A673 (cell line): Measurements from ENCODE around the gene RALBP1. TPM values are rescaled to one million over a fixed set of nuclear protein-coding genes. Genes with fewer than 3 reads are reported as not detected.

ENCODE experiments used
- BruUV-seq: library from RNA; stranded (reverse); fragments of 400-500 nt; replicated peaks from 2 replicates; lab custom pipeline; 2021; lab: Mats Ljungman, UMichigan
- CTCF ChIA-PET: fragments of 300-600 bp; sonication (Branson Sonifier 250); formaldehyde crosslinking; loops from one replicate; lab custom pipeline; 2022; ENCODE audit warnings: antibody characterized with exemption; lab: Charles Lee
- POLR2A ChIA-PET: fragments of 300-600 bp; sonication (Branson Sonifier 250); formaldehyde crosslinking; loops from one replicate; lab custom pipeline; 2022; ENCODE audit warnings: antibody characterized with exemption; ENCODE audit not compliant: low non-redundant PET; lab: Charles Lee
- DNase-seq: peaks from one replicate; pipeline ENCODE4 v3.0.0-alpha.2; 2015; ENCODE audit warnings: low spot score
- H3K27ac ChIP-seq: fragments of 200-600 bp; sonication (generic); 2 replicates; pipeline ENCODE4 v1.5.1; 2016; ENCODE audit warnings: mixed run types, low read depth, mild to moderate bottlenecking, mixed read lengths, antibody characterized with exemption, low read length; ENCODE audit not compliant: poor library complexity, severe bottlenecking
- H3K27me3 ChIP-seq: fragments of 200-600 bp; sonication (generic); replicated peaks from 2 replicates; pipeline ENCODE4 v1.6.1; 2017; ENCODE audit warnings: mixed run types, low read depth, mild to moderate bottlenecking, mixed read lengths, antibody characterized with exemption, low read length; ENCODE audit not compliant: insufficient read depth, poor library complexity
- H3K36me3 ChIP-seq: fragments of 200-600 bp; sonication (generic); 2 replicates; pipeline ENCODE4 v1.6.1; 2016; ENCODE audit warnings: mixed run types, mild to moderate bottlenecking, mixed read lengths, antibody characterized with exemption, low read length; ENCODE audit not compliant: insufficient read depth, poor library complexity, severe bottlenecking
- H3K4me1 ChIP-seq: fragments of 200-600 bp; sonication (generic); 2 replicates; pipeline ENCODE4 v1.6.1; 2017; ENCODE audit warnings: mixed run types, mild to moderate bottlenecking, mixed read lengths, antibody characterized with exemption, low read length; ENCODE audit not compliant: insufficient read depth, poor library complexity, severe bottlenecking
- H3K4me3 ChIP-seq: fragments of 200-600 bp; sonication (generic); 2 replicates; pipeline ENCODE4 v1.5.1; 2016; ENCODE audit warnings: low read depth, mixed run types, mild to moderate bottlenecking, mixed read lengths, low read length; ENCODE audit not compliant: poor library complexity, severe bottlenecking
- H3K9me3 ChIP-seq: fragments of 200-600 bp; sonication (generic); 2 replicates; pipeline ENCODE4 v1.6.1; 2016; ENCODE audit warnings: mixed run types, low read depth, mild to moderate bottlenecking, mixed read lengths, antibody characterized with exemption, low read length; ENCODE audit not compliant: poor library complexity, severe bottlenecking
- EZH2 ChIP-seq: fragments of 200-600 bp; sonication (generic); IDR thresholded peaks from 2 replicates; pipeline ENCODE4 v1.6.1; 2017; ENCODE audit warnings: borderline replicate concordance, low read depth, mild to moderate bottlenecking, mixed read lengths, antibody characterized with exemption, low read length; ENCODE audit not compliant: poor library complexity, severe bottlenecking
- intact Hi-C: fragments of 100-400 bp; cut with micrococcal nuclease; formaldehyde crosslinking; loops from one replicate; pipeline ENCODE4 v1.10.0; 2022; ENCODE audit not compliant: unreplicated experiment
- total RNA-seq: library from RNA; stranded (reverse); gene quantifications from 2 replicates; pipeline ENCODE4 v1.2.3, GENCODE V29; 2021
- TF ChIP-seq, protein P1 (sequence below): fragments of 300-800, 200-600 bp; sonication (generic); conservative IDR thresholded peaks from 2 replicates; pipeline ENCODE4 v1.5.1; 2017; ENCODE audit warnings: low read depth, mild to moderate bottlenecking, antibody characterized with exemption, low read length, moderate library complexity, mixed read lengths

Gene RALBP1
- total RNA-seq, 1 experiment from 2014 or later = 53.5 TPM

- Histone ChIP-seq H3K9me3 (no peaks in the 10 kb centered on the region), H3K27me3 (no peaks in the 10 kb centered on the region), H3K36me3 (peaks cover 22% of the 10 kb centered on the region), H3K27ac (no peak overlapping the region), H3K4me1 (no peaks in the 10 kb centered on the region), H3K4me3 (no peak overlapping the region)
- POLR2A ChIA-PET = no interaction called here
- CTCF ChIA-PET = no interaction called here
- intact Hi-C loops = no loop called here
- DNase-seq = no peak
- TF ChIP-seq, protein P1, sequence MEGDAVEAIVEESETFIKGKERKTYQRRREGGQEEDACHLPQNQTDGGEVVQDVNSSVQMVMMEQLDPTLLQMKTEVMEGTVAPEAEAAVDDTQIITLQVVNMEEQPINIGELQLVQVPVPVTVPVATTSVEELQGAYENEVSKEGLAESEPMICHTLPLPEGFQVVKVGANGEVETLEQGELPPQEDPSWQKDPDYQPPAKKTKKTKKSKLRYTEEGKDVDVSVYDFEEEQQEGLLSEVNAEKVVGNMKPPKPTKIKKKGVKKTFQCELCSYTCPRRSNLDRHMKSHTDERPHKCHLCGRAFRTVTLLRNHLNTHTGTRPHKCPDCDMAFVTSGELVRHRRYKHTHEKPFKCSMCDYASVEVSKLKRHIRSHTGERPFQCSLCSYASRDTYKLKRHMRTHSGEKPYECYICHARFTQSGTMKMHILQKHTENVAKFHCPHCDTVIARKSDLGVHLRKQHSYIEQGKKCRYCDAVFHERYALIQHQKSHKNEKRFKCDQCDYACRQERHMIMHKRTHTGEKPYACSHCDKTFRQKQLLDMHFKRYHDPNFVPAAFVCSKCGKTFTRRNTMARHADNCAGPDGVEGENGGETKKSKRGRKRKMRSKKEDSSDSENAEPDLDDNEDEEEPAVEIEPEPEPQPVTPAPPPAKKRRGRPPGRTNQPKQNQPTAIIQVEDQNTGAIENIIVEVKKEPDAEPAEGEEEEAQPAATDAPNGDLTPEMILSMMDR = no peak
- TF ChIP-seq EZH2 = no peak
- BruUV-seq = no TSS peak
Measured at GRCh38 chr18:9568186-9568585, 92.9 kb downstream of the RALBP1 start.

DNA sequence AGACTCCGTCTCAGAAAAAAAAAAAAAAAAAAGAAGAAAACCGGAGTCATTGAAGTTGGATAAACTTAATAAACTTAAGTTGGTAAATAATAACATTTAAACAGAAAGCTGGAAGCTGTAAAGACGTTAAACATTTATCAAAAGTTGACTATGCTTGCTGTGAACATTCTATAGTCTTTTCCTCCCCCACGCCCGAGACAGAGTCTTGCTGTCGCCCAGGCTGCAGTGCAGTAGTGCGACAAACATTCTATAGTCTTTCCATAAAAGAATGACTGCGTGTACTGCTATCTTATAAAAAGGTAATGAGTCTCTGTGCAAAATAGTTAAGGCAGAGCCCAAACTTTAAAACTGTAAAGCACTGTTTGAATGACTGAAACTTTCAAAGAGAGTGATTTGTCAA, 93.9 kb downstream of the RALBP1 start:
- no peak for TF ChIP-seq EZH2
- TF ChIP-seq, protein P1 = no peak
- BruUV-seq = no TSS peak
- H3K4me3 ChIP-seq = no peak overlapping the region
- no peak for DNase-seq
- H3K36me3 ChIP-seq = peaks cover 19% of the 10 kb centered on the region
- H3K27me3 ChIP-seq = no peaks in the 10 kb centered on the region
- H3K27ac ChIP-seq = no peak overlapping the region
- H3K9me3 ChIP-seq = no peaks in the 10 kb centered on the region
- intact Hi-C loops = no loop called here
- ChIA-PET POLR2A (no interaction called here), CTCF (no interaction called here)
- H3K4me1 ChIP-seq = no peaks in the 10 kb centered on the region

GRCh38 chr18:9570255-9570654, 94.9 kb downstream of the RALBP1 start:
- Histone ChIP-seq H3K36me3 (peaks cover 19% of the 10 kb centered on the region), H3K4me3 (no peak overlapping the region), H3K4me1 (no peaks in the 10 kb centered on the region), H3K27ac (no peak overlapping the region), H3K27me3 (no peaks in the 10 kb centered on the region), H3K9me3 (no peaks in the 10 kb centered on the region)
- no peak for TF ChIP-seq EZH2
- TF ChIP-seq, protein P1 = no peak
- DNase-seq = no peak
- BruUV-seq = no TSS peak
- intact Hi-C loops = no loop called here
- CTCF ChIA-PET = no interaction called here
- POLR2A ChIA-PET = no interaction called here
